ENCODE results near the gene ZDHHC20. TPM values are rescaled to one million over a fixed set of nuclear protein-coding genes. Genes with fewer than 3 reads are reported as not detected.

Gene ZDHHC20
- total RNA-seq, 1 experiment from 2014 or later = 110 TPM

GRCh38 chr13:21343659-21344058, 115.4 kb downstream of the ZDHHC20 start:
- ATAC-seq = no peak
- Histone ChIP-seq H3K79me2 (ENCODE audit: insufficient read depth, low read length) (no peaks in the 10 kb centered on the region), H3K4me3 (replicated peaks in 1 of 2; ENCODE audit: low read depth in 1 of 2, low read length in 2 of 2) (no peak overlapping the region), H3K9ac (ENCODE audit: low read length) (no peak overlapping the region), H4K20me1 (ENCODE audit: insufficient read depth) (no peaks in the 10 kb centered on the region), H3K4me1 (ENCODE audit: control insufficient read depth in 1 of 2, insufficient read depth in 2 of 2, low read length in 2 of 2) (peaks cover 0 to under 1% of the 10 kb centered on the region in 2 experiments; a peak in 2 of 4 replicates), H3K9me2 (ENCODE audit: insufficient read depth) (no peaks in the 10 kb centered on the region), H3K27me3 (ENCODE audit: insufficient read depth, low read length) (no peaks in the 10 kb centered on the region), H2AFZ (ENCODE audit: low read depth, low read length, poor library complexity, severe bottlenecking) (no peak overlapping the region), H3K4me2 (ENCODE audit: low read length) (no peak overlapping the region), H3K9me3 (ENCODE audit: control insufficient read depth in 1 of 2, insufficient read depth in 1 of 2, low read depth in 1 of 2, low read length in 2 of 2) (no peaks in the 10 kb centered on the region), H3K36me3 (ENCODE audit: control insufficient read depth in 1 of 2, insufficient read depth in 2 of 2, low read length in 2 of 2) (no peaks in the 10 kb centered on the region), H3K27ac (ENCODE audit: low read depth, low read length) (no peak overlapping the region)
- BruUV-seq (replicated peaks) = no TSS peak
- ChIA-PET RAD21 (ENCODE audit: low non-redundant PET in 1 of 2, low total read pairs in 2 of 2, uncharacterized antibody in 2 of 2, unreplicated experiment in 2 of 2) (interaction anchor here in 1 of 2 experiments (1.1 kb wide), 1 partner anchor 133 kb away, joined by 4 read pairs; no protein-coding TSS in a partner anchor), POLR2A (no interaction called here), CTCF (no interaction called here)
- DNase-seq (ENCODE audit: low read depth, low spot score) = no peak
- TF ChIP-seq FOSL1 (IDR thresholded peaks at IDR 0.05; ENCODE audit: low read depth) = no peak
- no peak for TF ChIP-seq POLR2A (IDR thresholded peaks at IDR 0.05; ENCODE audit: borderline replicate concordance, extremely low read depth, insufficient read depth, insufficient read length)
- no peak for TF ChIP-seq ZBTB33 (IDR thresholded peaks at IDR 0.05; ENCODE audit: extremely low read depth, insufficient replicate concordance, low read length)
- no peak for TF ChIP-seq EGR1 (IDR thresholded peaks at IDR 0.05; ENCODE audit: low read depth)
- no peak for TF ChIP-seq REST (IDR thresholded peaks at IDR 0.05; ENCODE audit: low read depth)
- intact Hi-C loops (cut with micrococcal nuclease) = no loop called here
